CD8-positive, alpha-beta memory T cell (primary cell): ENCODE measurements around the gene IGSF6. TPM values are rescaled to one million over a fixed set of nuclear protein-coding genes. Genes with fewer than 3 reads are reported as not detected.
A peak's percentile ranks its signal among the peaks of the same experiment; 100 is the strongest.
"Not testable (repeated sequence)": the region's sequence is repeated elsewhere in the genome, so short reads cannot be mapped to it uniquely, and the experiment has no call there.

Source experiments
- CTCF ChIA-PET: fragments of 350-600 bp; sonication (Branson Sonifier 250); formaldehyde crosslinking; loops from one replicate; lab custom pipeline; 2021; ENCODE audit warnings: antibody characterized with exemption; lab: Charles Lee
- POLR2A ChIA-PET: fragments of 350-600 bp; sonication (Branson Sonifier 250); formaldehyde crosslinking; loops from one replicate; lab custom pipeline; 2021; ENCODE audit warnings: antibody characterized with exemption; lab: Charles Lee
- DNase-seq, 5 donors: peaks; one replicate each; pipeline versions ENCODE4 v3.0.0 to v3.0.0-alpha.2; 2020 to 2022; ENCODE audit warnings: mixed read lengths in 1 of 5
- H3K27ac ChIP-seq: one replicate; pipeline ENCODE4 v1.7.0; 2013; ENCODE audit warnings: low read depth, mild to moderate bottlenecking, low read length, moderate library complexity
- H3K27me3 ChIP-seq: 2 replicates; pipeline ENCODE4 v1.7.0; 2013; ENCODE audit warnings: low read length, mild to moderate bottlenecking; ENCODE audit not compliant: insufficient read depth, poor library complexity, severe bottlenecking
- H3K36me3 ChIP-seq: 2 replicates; pipeline ENCODE4 v1.7.0; 2013; ENCODE audit warnings: mild to moderate bottlenecking, low read length, moderate library complexity; ENCODE audit not compliant: insufficient read depth
- H3K4me1 ChIP-seq: 2 replicates; pipeline ENCODE4 v1.7.0; 2013; ENCODE audit warnings: mild to moderate bottlenecking, low read length, moderate library complexity; ENCODE audit not compliant: insufficient read depth
- H3K4me3 ChIP-seq: 2 replicates; pipeline ENCODE4 v1.7.0; 2013; ENCODE audit warnings: mild to moderate bottlenecking, low read length
- H3K9me3 ChIP-seq: 2 replicates; pipeline ENCODE4 v1.7.0; 2013; ENCODE audit warnings: mild to moderate bottlenecking, low read length
- H3K27ac Mint-ChIP-seq, 8 donors: one replicate each; pipeline ENCODE4 v1.8.0; 2020 to 2021; ENCODE audit warnings: mixed read lengths in 8 of 8, mild to moderate bottlenecking in 6 of 8, inconsistent platforms in 3 of 8, moderate library complexity in 3 of 8
- H3K27me3 Mint-ChIP-seq, 2 donors: one replicate each; pipeline ENCODE4 v1.8.0; 2020 to 2021; ENCODE audit warnings: mixed read lengths in 2 of 2, mild to moderate bottlenecking in 1 of 2, moderate library complexity in 1 of 2
- H3K36me3 Mint-ChIP-seq, 3 donors: one replicate each; pipeline ENCODE4 v1.8.0; 2020 to 2021; ENCODE audit warnings: mixed read lengths in 3 of 3, inconsistent platforms in 1 of 3, mild to moderate bottlenecking in 1 of 3
- H3K4me1 Mint-ChIP-seq, 3 donors: one replicate each; pipeline ENCODE4 v1.8.0; 2020 to 2021; ENCODE audit warnings: mixed read lengths in 3 of 3, inconsistent platforms in 1 of 3, mild to moderate bottlenecking in 1 of 3
- H3K4me3 Mint-ChIP-seq, 7 donors: one replicate each; pipeline ENCODE4 v1.8.0; 2020 to 2021; ENCODE audit warnings: mixed read lengths in 7 of 7, mild to moderate bottlenecking in 6 of 7, moderate library complexity in 4 of 7, inconsistent platforms in 2 of 7
- H3K9me3 Mint-ChIP-seq, 5 donors: one replicate each; pipeline ENCODE4 v1.8.0; 2020 to 2022; ENCODE audit warnings: mixed read lengths in 5 of 5, mild to moderate bottlenecking in 3 of 5, moderate library complexity in 2 of 5, inconsistent platforms in 1 of 5
- polyA plus RNA-seq: library from polyadenylated mRNA; unstranded; fragments of 300-500 nt; fragmentation: Illumina TruSeq; gene quantifications from one replicate; pipeline ENCODE4 v1.2.3, GENCODE V29; 2021
- total RNA-seq, 2 experiments: library from RNA; stranded (reverse); gene quantifications; one replicate each; pipeline ENCODE4 v1.2.3, GENCODE V29; 2021

The IGSF6 gene
- total and polyA plus RNA-seq, 3 experiments from 2014 or later: 0.32 to 1.1 (median 0.58) TPM

GRCh38 chr16:21650521-21650920, 1.9 kb downstream of the IGSF6 start:
- Mint-ChIP-seq H3K4me3 (no peak overlapping the region), H3K4me1 (peaks cover 43 to 63% (median 54%) of the 10 kb centered on the region in 3 donors), H3K27me3 (no peaks in the 10 kb centered on the region), H3K9me3 (no peaks in the 10 kb centered on the region), H3K36me3 (peaks cover 0 to 22% (median 2%) of the 10 kb centered on the region in 3 donors), H3K27ac (peak overlapping the region in 2 of 8 donors; percentile 23 to 28)
- CTCF ChIA-PET: interaction anchor here (1.1 kb wide), 1 partner anchor 10 kb away, joined by 5 read pairs; no protein-coding TSS in a partner anchor
- POLR2A ChIA-PET: no interaction called here
- Histone ChIP-seq H3K4me1 (peaks cover 43% of the 10 kb centered on the region), H3K9me3 (no peaks in the 10 kb centered on the region), H3K27ac (no peak overlapping the region), H3K27me3 (no peaks in the 10 kb centered on the region), H3K4me3 (no peak overlapping the region), H3K36me3 (peaks cover 5% of the 10 kb centered on the region)
- no peak for DNase-seq

GRCh38 chr16:21649826-21650406, 2.5 kb downstream of the IGSF6 start:
- Mint-ChIP-seq H3K27ac (peak overlapping the region in 2 of 8 donors; percentile 42 to 54), H3K36me3 (peaks cover 0 to 19% (median 2%) of the 10 kb centered on the region in 3 donors), H3K4me1 (peaks cover 47 to 69% (median 60%) of the 10 kb centered on the region in 3 donors)
- POLR2A ChIA-PET, H3K27me3 ChIP-seq, H3K4me3 Mint-ChIP-seq, H3K9me3 Mint-ChIP-seq, H3K9me3 ChIP-seq, H3K36me3 ChIP-seq, H3K4me3 ChIP-seq, H3K27ac ChIP-seq, DNase-seq, H3K27me3 Mint-ChIP-seq: not testable (repeated sequence)
- peaks cover 45% of the 10 kb centered on the region for H3K4me1 ChIP-seq
- CTCF ChIA-PET: interaction anchor here (1.1 to 2.8 kb wide), 2 partner anchors 8 to 11 kb away, joined by 5 to 23 read pairs; no protein-coding TSS in a partner anchor

DNA sequence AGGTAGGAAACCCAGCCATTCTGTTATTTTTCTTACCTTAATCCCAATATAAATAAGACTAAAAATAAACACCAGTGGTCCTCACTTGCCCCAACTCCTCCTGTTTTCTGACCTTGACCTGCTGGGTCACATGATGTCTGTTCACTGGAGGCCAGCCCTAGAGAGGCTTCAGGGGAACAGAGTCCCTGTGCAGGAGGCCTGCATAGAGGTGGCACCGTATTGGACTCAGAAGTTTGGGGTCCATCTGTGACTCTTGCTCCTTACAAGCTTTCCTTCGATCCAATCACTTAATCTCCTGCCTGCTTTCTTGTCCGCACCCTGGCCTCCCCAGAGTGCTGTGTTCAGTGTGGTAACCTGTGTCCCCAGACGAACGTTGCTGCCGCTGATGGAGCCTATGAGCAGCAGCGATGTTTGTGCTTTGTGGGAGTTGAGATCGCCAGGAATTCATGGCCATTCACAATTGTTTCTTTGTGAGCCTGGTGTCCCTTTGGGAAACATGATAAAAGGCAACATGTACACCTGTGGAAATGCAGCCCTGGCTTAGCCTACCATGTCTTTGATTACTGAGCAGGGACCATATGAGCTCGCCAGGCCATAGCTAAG, 4.7 kb downstream of the IGSF6 start:
- ChIA-PET CTCF (interaction anchor here (1.0 to 2.8 kb wide), 3 partner anchors 10 to 65 kb away, joined by 3 to 23 read pairs (median 3); no protein-coding TSS in a partner anchor), POLR2A (interaction anchor here (1.0 kb wide), 1 partner anchor 9 kb away, joined by 5 read pairs; no protein-coding TSS in a partner anchor)
- Mint-ChIP-seq H3K4me1 (peaks cover 55 to 72% (median 63%) of the 10 kb centered on the region in 3 donors), H3K27me3 (no peaks in the 10 kb centered on the region), H3K36me3 (peaks cover 0 to 6% (median 2%) of the 10 kb centered on the region in 3 donors), H3K27ac (peak overlapping the region; percentile 85 to 98 (median 92)), H3K9me3 (no peaks in the 10 kb centered on the region), H3K4me3 (peak overlapping the region; percentile 25 to 82 (median 62))
- H3K4me1 ChIP-seq: peaks cover 57% of the 10 kb centered on the region
- no peak overlapping the region for H3K27ac ChIP-seq
- H3K27me3 ChIP-seq: no peaks in the 10 kb centered on the region
- H3K36me3 ChIP-seq: no peaks in the 10 kb centered on the region
- H3K9me3 ChIP-seq: no peaks in the 10 kb centered on the region
- no peak overlapping the region for H3K4me3 ChIP-seq
- DNase-seq: no peak

DNA sequence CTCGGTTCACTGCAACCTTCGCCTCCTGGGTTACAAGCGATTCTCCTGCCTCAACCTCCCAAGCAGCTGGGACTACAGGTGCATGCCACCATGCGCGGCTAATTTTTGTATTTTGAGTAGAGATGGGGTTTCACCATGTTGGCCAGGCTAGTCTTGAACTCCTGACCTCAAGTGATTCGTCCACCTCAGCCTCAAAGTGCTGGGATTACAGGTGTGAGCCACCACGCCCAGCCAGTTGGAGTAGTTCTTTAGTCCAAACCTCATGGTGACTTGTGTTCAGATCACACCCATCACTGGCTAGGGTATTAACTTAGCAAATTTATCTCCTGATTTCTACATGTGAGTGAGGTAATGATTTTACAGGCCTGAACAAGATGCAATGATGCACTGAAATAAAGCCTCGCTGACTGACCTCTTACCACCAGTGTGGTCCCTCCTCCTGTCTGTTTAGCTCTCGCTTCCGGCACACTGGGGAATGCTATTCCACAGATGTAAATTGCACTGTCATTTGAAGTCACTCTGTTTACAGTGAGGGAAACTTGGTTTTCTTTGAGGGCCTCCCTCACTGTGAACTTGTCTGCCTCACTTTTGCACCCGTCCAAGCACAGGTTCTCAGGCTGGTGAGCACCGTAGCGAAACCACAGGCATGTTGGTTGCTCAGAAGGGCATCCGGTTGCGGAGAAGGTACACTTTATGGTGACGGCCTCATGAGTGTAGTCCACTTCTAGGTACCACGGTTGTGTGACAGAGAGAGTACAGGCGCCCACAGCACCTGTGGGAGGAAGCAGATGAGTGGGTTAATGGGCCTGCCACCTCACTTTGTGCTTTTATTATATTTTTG, 5.5 kb downstream of the IGSF6 start:
- peak overlapping the region; percentile 12 for H3K4me3 ChIP-seq
- H3K4me1 Mint-ChIP-seq: peaks cover 54 to 70% (median 60%) of the 10 kb centered on the region in 3 donors
- POLR2A ChIA-PET: interaction anchor here (0.9 to 1.0 kb wide), 3 partner anchors 10 to 54 kb away, joined by 3 to 5 read pairs (median 3); no protein-coding TSS in a partner anchor

DNA sequence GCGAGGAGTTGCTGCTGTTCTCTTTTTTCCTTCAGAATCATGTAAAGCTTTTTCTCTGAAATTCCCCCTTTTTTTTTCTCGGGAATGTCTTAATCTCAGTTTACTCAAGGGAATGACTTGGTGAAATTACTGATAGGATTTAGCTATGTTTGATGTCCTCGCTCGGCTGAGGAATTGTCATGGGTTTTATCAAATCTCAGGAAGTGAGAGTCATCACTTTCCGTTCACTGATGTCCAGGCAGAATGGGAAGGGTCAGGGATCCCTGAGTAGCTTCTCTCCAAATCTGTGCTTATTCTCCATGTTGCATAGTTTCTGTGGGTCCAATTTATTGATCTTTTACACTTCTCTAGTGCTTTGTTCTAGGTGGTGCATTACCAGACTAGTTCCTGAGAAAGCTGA, 6.3 kb downstream of the IGSF6 start:
- DNase-seq: no peak
- H3K9me3 ChIP-seq: no peaks in the 10 kb centered on the region
- Mint-ChIP-seq H3K27ac (peak overlapping the region; percentile 85 to 98 (median 92)), H3K36me3 (peaks cover 0 to 4% (median 2%) of the 10 kb centered on the region in 3 donors), H3K4me3 (peak overlapping the region in 5 of 7 donors; percentile 70 to 87 (median 80)), H3K9me3 (no peaks in the 10 kb centered on the region), H3K27me3 (no peaks in the 10 kb centered on the region), H3K4me1 (peaks cover 52 to 62% (median 53%) of the 10 kb centered on the region in 3 donors)
- peak overlapping the region; percentile 49 for H3K4me3 ChIP-seq
- ChIA-PET CTCF (interaction anchor here (1.2 to 3.1 kb wide), 6 partner anchors 11 to 63 kb away, joined by 3 to 31 read pairs (median 8); no protein-coding TSS in a partner anchor), POLR2A (interaction anchor here (0.7 to 2.1 kb wide), 6 partner anchors 11 to 1951 kb away, joined by 3 to 13 read pairs (median 3); partner anchors contain the start of gene METTL9)
- peak overlapping the region; percentile 43 for H3K27ac ChIP-seq
- H3K4me1 ChIP-seq: peaks cover 57% of the 10 kb centered on the region
- H3K27me3 ChIP-seq: no peaks in the 10 kb centered on the region
- H3K36me3 ChIP-seq: no peaks in the 10 kb centered on the region

More for the DNA sequence above, 5.5 kb downstream of the IGSF6 start:
- Mint-ChIP-seq H3K27me3 (no peaks in the 10 kb centered on the region), H3K9me3 (no peaks in the 10 kb centered on the region), H3K36me3 (peaks cover 0 to 4% (median 2%) of the 10 kb centered on the region in 3 donors), H3K27ac (peak overlapping the region; percentile 85 to 98 (median 92)), H3K4me3 (peak overlapping the region; percentile 68 to 82 (median 78))
- no peaks in the 10 kb centered on the region for H3K36me3 ChIP-seq
- peaks cover 57% of the 10 kb centered on the region for H3K4me1 ChIP-seq
- H3K9me3 ChIP-seq: no peaks in the 10 kb centered on the region
- peak overlapping the region; percentile 26 for H3K27ac ChIP-seq
- H3K27me3 ChIP-seq: no peaks in the 10 kb centered on the region
- peak; percentile 42 to 85 (median 72) for DNase-seq
- CTCF ChIA-PET: interaction anchor here (1.0 to 3.1 kb wide), 3 partner anchors 10 to 61 kb away, joined by 3 to 31 read pairs (median 23); no protein-coding TSS in a partner anchor

- CTCF ChIA-PET: interaction anchor here (1.2 to 3.1 kb wide), 6 partner anchors 12 to 63 kb away, joined by 3 to 31 read pairs (median 8); no protein-coding TSS in a partner anchor
- Histone ChIP-seq H3K27me3 (no peaks in the 10 kb centered on the region), H3K4me3 (peak overlapping the region; percentile 49), H3K4me1 (peaks cover 57% of the 10 kb centered on the region), H3K27ac (peak overlapping the region; percentile 43), H3K36me3 (no peaks in the 10 kb centered on the region), H3K9me3 (no peaks in the 10 kb centered on the region)
- POLR2A ChIA-PET: interaction anchor here (0.7 to 2.1 kb wide), 3 partner anchors 47 to 546 kb away, joined by 3 to 13 read pairs (median 5); partner anchors contain the start of gene METTL9
- DNase-seq: peak in 3 of 5 donors; percentile 56 to 74 (median 65)
- H3K9me3 Mint-ChIP-seq: no peaks in the 10 kb centered on the region
- peak overlapping the region; percentile 67 to 90 (median 80) for H3K4me3 Mint-ChIP-seq
- peaks cover 54 to 63% (median 59%) of the 10 kb centered on the region in 3 donors for H3K4me1 Mint-ChIP-seq
- H3K27me3 Mint-ChIP-seq: no peaks in the 10 kb centered on the region
- H3K27ac Mint-ChIP-seq: peak overlapping the region; percentile 85 to 98 (median 94)
- peaks cover 0 to 6% (median 3%) of the 10 kb centered on the region in 3 donors for H3K36me3 Mint-ChIP-seq
These were observed 7.1 kb downstream of the IGSF6 start for GRCh38 chr16:21645261-21645721.

DNA sequence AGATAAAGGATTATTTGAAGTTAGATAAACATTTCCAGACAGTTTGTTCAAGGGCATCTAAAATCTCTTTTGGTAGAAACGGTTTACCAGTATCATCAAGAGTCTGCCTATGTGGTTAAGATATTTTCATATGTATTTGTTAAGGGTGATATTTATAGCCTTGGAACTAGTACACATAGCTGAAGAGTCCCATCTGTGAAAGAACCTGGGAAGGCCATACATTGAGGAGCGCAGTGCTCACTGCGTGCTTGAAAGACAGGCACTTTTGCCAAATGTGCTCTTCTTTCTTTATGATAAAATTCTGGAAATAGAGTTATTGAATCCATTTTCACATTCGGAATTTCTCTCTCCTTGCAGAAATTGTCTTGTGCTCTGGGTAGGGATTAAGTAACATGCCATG, 7.7 kb downstream of the IGSF6 start:
- no peak for DNase-seq
- peak overlapping the region; percentile 43 for H3K27ac ChIP-seq
- Mint-ChIP-seq H3K27me3 (no peaks in the 10 kb centered on the region), H3K4me1 (peaks cover 54 to 63% (median 59%) of the 10 kb centered on the region in 3 donors), H3K9me3 (no peaks in the 10 kb centered on the region), H3K36me3 (peaks cover 0 to 6% (median 3%) of the 10 kb centered on the region in 3 donors), H3K27ac (peak overlapping the region; percentile 85 to 98 (median 94)), H3K4me3 (peak overlapping the region; percentile 67 to 90 (median 80))
- peaks cover 60% of the 10 kb centered on the region for H3K4me1 ChIP-seq
- no peaks in the 10 kb centered on the region for H3K27me3 ChIP-seq
- CTCF ChIA-PET: interaction anchor here (1.5 to 3.1 kb wide), 3 partner anchors 12 to 61 kb away, joined by 4 to 31 read pairs (median 9); no protein-coding TSS in a partner anchor
- H3K36me3 ChIP-seq: no peaks in the 10 kb centered on the region
- POLR2A ChIA-PET: interaction anchor here (1.3 to 2.1 kb wide), 2 partner anchors 46 to 547 kb away, joined by 5 to 13 read pairs; partner anchors contain the start of gene METTL9
- H3K4me3 ChIP-seq: peak overlapping the region; percentile 49
- no peaks in the 10 kb centered on the region for H3K9me3 ChIP-seq
